HG02763 (cell line): ENCODE results near the gene ARL15.

Experiments used
- ATAC-seq: cut with Tn5 transposase; IDR thresholded peaks from one replicate; pipeline ENCODE4 v1.9.1; 2021; ENCODE audit warnings: mild to moderate bottlenecking, moderate library complexity; ENCODE audit not compliant: unreplicated experiment

The ARL15 gene

DNA sequence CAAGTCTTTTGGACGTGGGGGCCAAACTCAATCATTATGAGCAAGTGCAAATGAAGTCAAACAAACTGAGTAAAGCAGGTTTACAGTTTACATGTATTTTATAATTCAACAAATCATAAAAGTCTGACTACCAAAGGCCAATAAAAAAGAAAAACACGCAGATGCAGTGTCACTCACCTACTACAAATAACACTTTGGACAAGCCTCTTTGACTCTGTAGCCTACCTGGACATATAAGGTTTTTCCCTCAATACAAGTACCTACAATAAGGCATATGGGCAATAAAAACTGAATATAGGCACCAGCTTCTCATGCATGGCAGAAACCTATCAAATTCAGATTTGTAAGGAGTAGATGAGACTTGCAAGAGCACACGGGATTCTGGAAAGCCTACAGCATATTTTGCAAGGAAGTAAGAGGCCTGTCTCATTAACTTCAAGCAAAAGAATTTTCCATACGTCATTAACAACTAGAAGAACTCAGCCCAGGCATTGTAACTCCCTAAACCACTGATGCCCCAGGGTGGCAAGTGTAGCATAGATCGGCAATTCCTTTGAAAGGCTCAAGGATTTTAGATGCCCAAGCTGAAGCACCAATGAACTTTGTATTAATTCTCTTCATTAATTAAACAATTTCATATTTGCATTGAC lies 21.7 kb downstream of the ARL15 start:
- no peak for ATAC-seq

- ATAC-seq: no peak
Observed at GRCh38 chr5:54285686-54286085, 24.7 kb downstream of the ARL15 start.

- ATAC-seq: no peak
Observed at GRCh38 chr5:54284586-54284985, 25.8 kb downstream of the ARL15 start.

GRCh38 chr5:54282876-54283275 lies 27.5 kb downstream of the ARL15 start:
- no peak for ATAC-seq

DNA sequence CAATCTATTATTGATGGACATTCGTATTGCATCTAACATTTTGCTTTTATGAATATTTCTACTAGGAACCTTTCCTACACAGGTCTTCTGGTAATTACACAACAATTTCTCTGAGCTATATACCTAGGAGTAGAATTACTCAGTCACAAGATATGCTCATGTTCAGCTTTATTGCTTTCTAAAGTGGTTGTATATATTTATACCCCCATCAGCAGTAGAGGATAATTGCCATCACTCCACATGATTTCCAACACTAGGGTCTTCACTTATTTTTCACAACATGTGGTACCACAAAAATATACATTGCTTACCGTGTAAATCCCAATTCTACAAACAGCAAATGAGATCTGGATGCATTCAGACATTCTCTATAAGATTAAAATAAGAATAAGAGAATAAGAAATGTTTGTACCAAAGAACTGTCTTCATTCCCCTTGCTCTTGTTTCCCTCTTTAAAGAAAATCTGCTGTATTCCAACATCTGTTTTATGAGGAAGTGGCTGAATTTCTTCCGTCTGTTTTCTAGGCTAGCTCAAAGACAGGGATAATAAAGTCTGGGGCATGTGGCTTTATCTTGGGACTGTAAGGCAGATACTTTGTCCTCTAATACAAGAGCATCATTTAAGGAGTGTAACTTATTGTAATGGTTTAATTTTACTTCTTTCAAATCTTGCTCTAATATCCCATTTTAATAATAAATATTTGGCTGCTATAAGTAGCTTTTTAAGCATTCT lies 28.2 kb downstream of the ARL15 start:
- ATAC-seq: no peak

- ATAC-seq: no peak
Observed at GRCh38 chr5:54279960-54280359, 30.4 kb downstream of the ARL15 start.

DNA sequence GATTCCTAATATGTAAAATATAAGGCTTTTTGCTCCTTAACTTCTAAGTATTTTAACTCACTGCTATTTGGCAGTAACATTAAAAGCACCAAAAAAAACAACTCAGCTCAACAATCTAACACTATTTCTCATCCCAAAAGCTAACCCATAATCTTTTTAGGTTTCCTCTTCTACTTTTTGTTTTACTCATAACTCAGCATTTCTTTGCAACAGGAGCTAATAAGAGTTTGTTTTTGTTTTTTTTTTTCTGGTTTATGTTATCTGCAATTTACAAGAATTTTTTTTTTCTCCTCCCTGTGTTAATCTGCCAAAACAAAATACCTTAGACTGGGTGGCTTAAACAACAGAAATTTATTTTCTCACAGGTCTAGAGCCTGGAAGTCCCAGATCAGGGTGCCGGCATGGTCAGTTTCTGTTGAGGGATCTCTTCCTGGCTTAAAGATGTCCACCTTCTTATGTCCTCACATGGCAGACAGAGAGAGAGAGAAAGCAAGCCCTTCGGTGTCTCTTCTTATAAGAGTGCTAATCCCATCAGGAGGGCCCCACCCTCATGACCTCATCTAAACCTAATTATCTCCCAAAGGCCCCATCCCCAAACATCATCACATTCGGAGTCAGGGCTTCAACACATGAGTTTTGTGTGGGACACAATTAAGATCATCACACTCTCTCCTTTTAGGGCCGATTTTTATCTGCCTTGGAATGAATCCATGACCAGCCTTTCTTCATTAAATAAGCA lies 31.2 kb downstream of the ARL15 start:
- no peak for ATAC-seq

- ATAC-seq: no peak
Observed at GRCh38 chr5:54278036-54278830, 32.1 kb downstream of the ARL15 start.

- ATAC-seq: no peak
Observed at GRCh38 chr5:54276048-54276447, 34.3 kb downstream of the ARL15 start.

GRCh38 chr5:54275361-54275760 lies 35.0 kb downstream of the ARL15 start:
- ATAC-seq: no peak

GRCh38 chr5:54274944-54275343 lies 35.4 kb downstream of the ARL15 start:
- ATAC-seq: no peak

DNA sequence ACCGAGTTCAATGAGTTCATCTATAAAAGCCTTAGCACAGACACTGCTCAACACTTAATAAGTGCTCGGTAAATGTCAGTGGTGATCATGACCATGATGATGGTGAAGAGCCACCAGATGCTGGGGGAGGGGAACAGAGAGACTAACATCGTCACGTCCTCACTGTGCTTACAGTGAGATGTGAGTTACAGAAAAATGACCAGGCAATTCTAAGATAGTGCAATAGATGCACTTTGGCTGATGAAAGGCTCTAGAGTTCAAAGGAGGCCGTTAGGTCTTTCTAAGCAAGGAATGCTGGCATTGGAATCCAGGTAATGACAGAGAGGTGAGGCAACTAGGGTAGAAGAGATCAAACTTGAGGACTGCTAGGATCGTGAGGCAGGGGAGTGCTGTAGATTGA lies 36.7 kb downstream of the ARL15 start:
- no peak for ATAC-seq

DNA sequence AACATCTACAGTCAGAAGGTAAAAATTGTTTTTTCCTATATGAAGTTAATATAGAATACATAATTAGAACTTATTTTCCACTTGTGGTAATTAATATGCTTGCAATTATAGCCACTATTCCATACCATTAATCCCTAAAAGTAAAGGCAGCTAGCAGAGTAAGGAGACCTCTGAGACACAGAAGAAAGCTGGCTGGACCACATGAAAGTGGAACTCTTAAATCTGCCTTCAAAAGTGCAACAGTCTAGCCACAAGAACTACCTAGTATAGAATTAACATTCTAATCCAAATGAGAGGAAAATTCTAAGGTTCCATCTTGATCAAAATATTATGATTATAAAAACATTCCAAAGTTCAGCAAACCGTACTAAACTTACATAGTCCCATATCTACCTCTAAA lies 37.6 kb downstream of the ARL15 start:
- no peak for ATAC-seq

GRCh38 chr5:54270326-54270725 lies 40.0 kb downstream of the ARL15 start:
- no peak for ATAC-seq

GRCh38 chr5:54264574-54264973 lies 45.8 kb downstream of the ARL15 start:
- no peak for ATAC-seq

- no peak for ATAC-seq
Observed at GRCh38 chr5:54263447-54263846, 46.9 kb downstream of the ARL15 start.

DNA sequence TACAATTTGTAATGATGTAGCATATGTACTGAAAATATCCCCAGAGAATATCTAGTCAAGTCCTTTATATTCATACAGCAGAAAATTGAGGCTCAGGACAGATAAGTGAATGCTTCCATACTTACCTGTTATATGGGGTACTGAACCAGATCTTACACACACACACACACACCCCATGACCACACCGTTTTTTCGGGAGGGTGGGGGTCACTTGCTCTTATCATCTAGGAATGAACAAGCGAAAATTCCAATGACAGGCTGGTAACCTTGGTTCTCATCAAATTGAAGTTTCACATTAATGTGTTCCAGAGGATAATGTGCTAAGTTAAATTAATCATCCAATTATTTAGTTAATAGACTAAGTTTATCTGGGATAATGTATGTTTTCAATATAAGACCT lies 48.8 kb downstream of the ARL15 start:
- no peak for ATAC-seq

GRCh38 chr5:54259981-54260380 lies 50.4 kb downstream of the ARL15 start:
- no peak for ATAC-seq

GRCh38 chr5:54259090-54259489 lies 51.3 kb downstream of the ARL15 start:
- no peak for ATAC-seq

DNA sequence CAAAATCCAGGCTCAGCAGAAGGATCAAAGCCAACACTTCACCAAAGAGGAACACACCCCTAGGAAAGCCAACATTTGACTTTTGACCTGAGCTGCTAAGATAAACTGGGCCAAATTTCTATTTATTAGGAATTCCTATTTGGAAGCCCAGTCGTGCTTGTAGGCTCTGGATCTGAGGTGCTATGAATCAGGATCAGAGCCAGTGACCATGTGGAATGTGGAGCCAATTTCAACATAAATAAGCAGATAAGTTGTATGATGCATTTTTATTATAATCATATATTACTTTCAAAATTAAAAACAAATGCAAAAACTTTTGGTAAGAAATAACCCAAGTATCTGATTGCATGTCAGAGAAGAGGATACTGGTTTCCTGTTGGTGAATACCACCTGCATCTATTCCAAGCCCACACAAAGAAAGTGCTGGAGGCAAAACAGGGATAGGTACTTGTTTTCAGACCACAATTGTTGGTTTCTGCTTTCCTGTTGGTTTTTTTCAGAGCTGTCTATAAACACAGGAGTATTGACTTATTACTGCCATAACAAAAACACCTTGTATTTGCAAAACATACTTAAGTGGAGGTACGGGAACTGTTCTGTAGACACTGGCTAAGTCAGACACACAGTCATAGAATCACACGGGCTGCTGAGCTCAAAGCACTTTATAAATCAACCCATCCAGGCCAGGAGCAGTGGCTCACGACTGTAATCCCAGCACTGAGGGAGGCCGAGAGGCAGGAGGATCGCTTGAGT lies 52.8 kb downstream of the ARL15 start:
- no peak for ATAC-seq
